ENCODE results near the gene ATF7IP2.

ATF7IP2 gene

DNA sequence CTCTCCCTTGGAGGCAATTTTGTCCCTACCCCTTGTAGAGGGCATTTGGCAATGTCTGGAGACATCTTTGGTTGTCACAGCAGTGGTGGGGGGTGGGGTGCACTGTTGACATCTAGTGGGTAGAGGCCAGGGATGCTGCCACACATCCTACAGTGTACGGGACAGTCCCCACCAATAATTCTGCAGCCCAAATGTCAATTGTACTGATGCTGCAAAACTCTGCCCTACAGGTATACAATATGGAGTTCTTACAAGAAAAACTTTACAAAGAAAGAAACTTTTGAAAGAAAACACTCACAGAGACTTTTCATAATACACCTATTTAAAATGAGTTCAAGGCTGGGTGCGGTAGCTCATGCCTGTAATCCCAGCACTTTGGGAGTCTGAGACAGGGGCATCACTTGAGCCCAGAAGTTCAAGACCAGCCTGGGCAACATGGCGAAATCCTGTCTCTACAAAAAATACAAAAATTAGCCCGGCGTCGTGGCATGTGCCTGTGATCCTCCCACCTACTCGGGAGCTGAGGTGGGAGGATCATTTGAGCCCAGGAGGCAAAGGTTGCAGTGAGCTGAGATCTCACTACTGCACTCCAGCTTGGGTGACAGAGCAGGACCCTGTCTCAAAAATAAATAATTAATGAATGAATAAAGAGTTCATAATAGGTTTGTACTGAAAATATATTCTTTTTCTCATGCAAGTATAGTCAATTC, 135.2 kb downstream of the ATF7IP2 start:
- Histone ChIP-seq H3K4me1 (ENCODE audit: insufficient read depth, low read length) (no peaks in the 10 kb centered on the region), H3K27ac (ENCODE audit: low read length) (no peak overlapping the region), H3K4me3 (ENCODE audit: low read length) (no peak overlapping the region), H3K9ac (ENCODE audit: low read depth, low read length) (no peak overlapping the region), H3K27me3 (ENCODE audit: insufficient read depth, low read length) (no peaks in the 10 kb centered on the region), H3K9me3 (ENCODE audit: insufficient read depth, low read depth, low read length) (no peaks in the 10 kb centered on the region), H3K36me3 (ENCODE audit: insufficient read depth, low read depth, low read length) (no peaks in the 10 kb centered on the region)

DNA sequence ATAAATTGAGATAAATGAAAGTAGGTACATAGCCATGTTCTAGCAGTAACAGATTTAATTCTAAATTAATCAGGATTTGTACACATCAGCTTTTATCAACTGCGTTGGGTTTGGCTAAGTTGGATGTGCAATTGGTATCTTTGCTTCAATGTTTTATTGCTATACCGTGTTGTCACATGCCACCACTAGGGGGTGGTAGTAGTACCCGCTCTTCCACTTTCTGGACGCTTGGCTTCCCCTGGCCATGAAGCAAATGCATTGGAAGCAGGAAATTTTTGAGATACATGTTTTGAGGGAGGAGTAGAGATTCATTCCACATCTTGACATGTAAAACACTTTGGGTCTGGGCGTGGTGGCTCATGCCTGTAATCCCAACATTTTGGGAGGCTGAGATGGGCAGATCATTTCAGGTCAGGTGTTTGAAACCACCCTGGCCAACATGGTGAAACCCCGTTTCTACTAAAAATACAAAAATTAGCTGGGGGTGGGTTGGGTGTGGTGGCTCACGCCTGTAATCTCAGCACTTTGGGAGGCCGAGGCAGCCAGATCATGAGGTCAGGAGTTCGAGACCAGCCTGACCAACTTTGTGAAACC, 135.9 kb downstream of the ATF7IP2 start:
- H3K9ac ChIP-seq (ENCODE audit: low read depth, low read length): no peak overlapping the region
- H3K27ac ChIP-seq (ENCODE audit: low read length): no peak overlapping the region
- H3K4me3 ChIP-seq (ENCODE audit: low read length): no peak overlapping the region
- H3K4me1 ChIP-seq (ENCODE audit: insufficient read depth, low read length): no peaks in the 10 kb centered on the region
- H3K36me3 ChIP-seq (ENCODE audit: insufficient read depth, low read depth, low read length): no peaks in the 10 kb centered on the region
- H3K27me3 ChIP-seq (ENCODE audit: insufficient read depth, low read length): no peaks in the 10 kb centered on the region
- H3K9me3 ChIP-seq (ENCODE audit: insufficient read depth, low read depth, low read length): no peaks in the 10 kb centered on the region

DNA sequence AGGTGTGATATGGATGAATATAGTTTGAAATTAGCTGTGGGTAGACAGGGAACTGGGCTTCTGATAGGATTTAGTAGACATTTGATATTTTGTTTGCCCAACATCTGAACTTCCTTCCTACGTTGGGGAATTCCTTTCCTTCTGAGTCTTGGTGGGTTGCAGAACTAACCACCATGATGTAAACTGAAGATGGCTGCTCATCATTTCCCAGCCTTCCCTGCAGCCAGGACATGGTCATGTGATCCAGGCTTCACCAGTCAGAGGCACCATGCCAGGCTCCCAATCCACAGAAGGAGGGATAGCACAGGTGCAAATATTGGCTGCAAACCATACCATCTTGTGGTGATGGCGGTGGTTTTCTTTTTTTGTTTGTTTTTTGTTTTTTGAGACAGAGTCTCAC, 137.1 kb downstream of the ATF7IP2 start:
- no peak overlapping the region for H3K27ac ChIP-seq (ENCODE audit: low read length)
- no peak overlapping the region for H3K4me3 ChIP-seq (ENCODE audit: low read length)
- H3K9me3 ChIP-seq (ENCODE audit: insufficient read depth, low read depth, low read length): no peaks in the 10 kb centered on the region
- H3K27me3 ChIP-seq (ENCODE audit: insufficient read depth, low read length): no peaks in the 10 kb centered on the region
- H3K4me1 ChIP-seq (ENCODE audit: insufficient read depth, low read length): no peaks in the 10 kb centered on the region
- H3K36me3 ChIP-seq (ENCODE audit: insufficient read depth, low read depth, low read length): no peaks in the 10 kb centered on the region
- no peak overlapping the region for H3K9ac ChIP-seq (ENCODE audit: low read depth, low read length)

DNA sequence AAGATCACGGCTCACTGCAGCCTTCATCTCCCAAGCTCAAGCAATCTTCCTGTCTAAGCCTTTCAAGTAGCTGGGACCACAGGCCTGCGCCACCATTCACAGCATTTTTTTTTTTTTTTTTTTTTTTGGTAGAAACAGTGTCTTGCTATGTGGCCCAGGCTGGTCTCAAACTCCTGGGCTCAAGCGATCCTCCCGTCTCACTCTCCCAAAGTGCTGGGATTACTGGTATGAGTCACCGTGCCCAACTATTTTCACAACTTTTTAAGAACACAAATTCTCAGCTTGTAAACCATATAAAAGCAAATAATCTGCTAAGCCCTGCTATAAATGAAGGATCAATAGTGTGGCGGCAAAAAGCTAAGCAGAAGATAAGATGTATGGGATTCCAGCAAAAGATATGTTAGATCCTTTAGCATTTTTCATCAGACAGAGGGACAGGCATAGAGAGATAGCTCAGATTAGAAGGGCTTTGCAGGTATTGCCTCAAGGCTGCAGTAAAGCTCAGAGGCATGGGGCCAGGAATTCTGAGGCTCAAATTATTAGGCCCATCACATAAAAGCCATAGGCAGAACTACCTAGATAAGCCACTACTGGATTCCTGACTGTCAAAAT, 139.5 kb downstream of the ATF7IP2 start:
- Histone ChIP-seq H3K9ac (ENCODE audit: low read depth, low read length) (no peak overlapping the region), H3K4me3 (ENCODE audit: low read length) (no peak overlapping the region), H3K36me3 (ENCODE audit: insufficient read depth, low read depth, low read length) (no peaks in the 10 kb centered on the region), H3K27me3 (ENCODE audit: insufficient read depth, low read length) (no peaks in the 10 kb centered on the region), H3K4me1 (ENCODE audit: insufficient read depth, low read length) (no peaks in the 10 kb centered on the region), H3K9me3 (ENCODE audit: insufficient read depth, low read depth, low read length) (no peaks in the 10 kb centered on the region), H3K27ac (ENCODE audit: low read length) (no peak overlapping the region)

DNA sequence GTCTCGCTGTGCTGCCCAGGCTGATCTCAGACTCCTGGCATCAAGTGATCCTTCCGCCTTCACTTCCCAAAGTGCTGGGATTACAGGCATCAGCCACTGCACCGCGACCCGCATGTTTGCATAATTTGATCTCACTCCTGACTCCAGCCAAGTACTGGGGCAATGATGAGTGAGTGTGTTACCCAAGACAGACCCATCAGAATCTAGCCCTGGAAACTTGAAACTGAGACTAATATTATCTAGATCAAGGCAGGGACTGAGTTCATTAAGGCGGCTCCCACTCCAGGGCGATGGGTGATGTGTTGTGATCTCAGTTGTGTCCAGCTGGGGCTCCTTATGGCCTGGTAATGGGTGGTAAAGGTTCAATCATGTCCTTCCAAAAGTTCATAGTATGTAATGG, 141.1 kb downstream of the ATF7IP2 start:
- no peaks in the 10 kb centered on the region for H3K36me3 ChIP-seq (ENCODE audit: insufficient read depth, low read depth, low read length)
- H3K9ac ChIP-seq (ENCODE audit: low read depth, low read length): no peak overlapping the region
- H3K4me3 ChIP-seq (ENCODE audit: low read length): no peak overlapping the region
- no peaks in the 10 kb centered on the region for H3K4me1 ChIP-seq (ENCODE audit: insufficient read depth, low read length)
- no peaks in the 10 kb centered on the region for H3K9me3 ChIP-seq (ENCODE audit: insufficient read depth, low read depth, low read length)
- H3K27ac ChIP-seq (ENCODE audit: low read length): no peak overlapping the region
- H3K27me3 ChIP-seq (ENCODE audit: insufficient read depth, low read length): no peaks in the 10 kb centered on the region

DNA sequence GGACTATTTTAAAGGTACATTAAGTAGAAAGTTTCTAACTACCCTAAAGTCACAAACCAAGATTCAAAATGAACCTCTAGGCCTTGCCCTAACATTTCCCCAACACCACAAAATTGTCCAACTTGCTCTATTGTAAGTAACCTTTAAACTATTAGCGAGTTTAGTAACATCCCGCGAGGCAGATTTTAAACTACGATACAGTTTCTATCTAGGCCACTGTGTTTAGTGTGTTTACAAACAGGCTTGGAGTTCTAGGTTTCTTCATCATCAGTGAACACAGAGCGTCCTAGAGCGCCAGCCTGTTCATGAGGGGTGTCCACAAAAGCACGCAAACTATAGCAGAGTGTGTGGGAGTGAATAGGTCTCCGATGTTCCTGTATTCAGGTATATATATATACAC, 142.8 kb downstream of the ATF7IP2 start:
- Histone ChIP-seq H3K4me1 (ENCODE audit: insufficient read depth, low read length) (no peaks in the 10 kb centered on the region), H3K9ac (ENCODE audit: low read depth, low read length) (no peak overlapping the region), H3K4me3 (ENCODE audit: low read length) (no peak overlapping the region), H3K27ac (ENCODE audit: low read length) (no peak overlapping the region), H3K27me3 (ENCODE audit: insufficient read depth, low read length) (no peaks in the 10 kb centered on the region), H3K36me3 (ENCODE audit: insufficient read depth, low read depth, low read length) (no peaks in the 10 kb centered on the region), H3K9me3 (ENCODE audit: insufficient read depth, low read depth, low read length) (no peaks in the 10 kb centered on the region)

DNA sequence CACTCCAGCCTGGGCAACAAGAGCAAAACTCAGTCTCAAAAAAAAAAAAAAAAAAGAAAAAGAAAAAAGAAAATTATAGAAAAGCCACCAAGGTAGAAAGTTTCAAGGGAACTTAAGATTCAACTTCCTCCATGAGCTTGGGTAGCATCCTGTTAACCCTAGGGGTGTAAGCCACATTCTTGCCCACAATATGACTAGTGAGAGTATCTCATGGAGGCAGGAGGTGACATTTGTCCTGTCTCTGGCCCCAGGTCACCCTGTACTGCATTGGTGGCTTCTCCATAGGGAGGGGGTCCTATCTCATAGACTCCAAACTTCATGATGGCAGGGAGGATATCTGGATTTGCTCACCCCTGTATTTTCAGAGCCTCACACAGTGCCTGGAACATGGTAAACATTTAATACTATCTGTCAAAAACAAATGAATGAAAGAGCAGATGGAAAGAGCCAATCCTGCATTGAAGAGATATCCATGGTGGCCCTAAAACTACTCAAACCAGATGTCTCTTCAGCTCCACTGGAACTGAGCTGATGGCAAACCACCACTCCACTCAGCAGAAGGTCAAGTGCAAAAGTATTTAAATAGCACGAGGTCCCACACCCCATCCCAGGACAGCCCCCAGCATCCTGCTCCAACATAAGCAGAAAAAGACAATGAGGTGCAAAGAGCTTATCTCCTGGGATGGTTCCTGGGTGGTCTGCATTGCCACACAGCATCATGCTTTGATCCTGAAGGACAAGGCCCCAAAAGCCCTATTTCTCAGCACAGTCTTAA, 144.2 kb downstream of the ATF7IP2 start:
- H3K9ac ChIP-seq (ENCODE audit: low read depth, low read length): no peak overlapping the region
- no peaks in the 10 kb centered on the region for H3K27me3 ChIP-seq (ENCODE audit: insufficient read depth, low read length)
- no peak overlapping the region for H3K27ac ChIP-seq (ENCODE audit: low read length)
- H3K9me3 ChIP-seq (ENCODE audit: insufficient read depth, low read depth, low read length): no peaks in the 10 kb centered on the region
- no peak overlapping the region for H3K4me3 ChIP-seq (ENCODE audit: low read length)
- no peaks in the 10 kb centered on the region for H3K36me3 ChIP-seq (ENCODE audit: insufficient read depth, low read depth, low read length)
- no peaks in the 10 kb centered on the region for H3K4me1 ChIP-seq (ENCODE audit: insufficient read depth, low read length)

DNA sequence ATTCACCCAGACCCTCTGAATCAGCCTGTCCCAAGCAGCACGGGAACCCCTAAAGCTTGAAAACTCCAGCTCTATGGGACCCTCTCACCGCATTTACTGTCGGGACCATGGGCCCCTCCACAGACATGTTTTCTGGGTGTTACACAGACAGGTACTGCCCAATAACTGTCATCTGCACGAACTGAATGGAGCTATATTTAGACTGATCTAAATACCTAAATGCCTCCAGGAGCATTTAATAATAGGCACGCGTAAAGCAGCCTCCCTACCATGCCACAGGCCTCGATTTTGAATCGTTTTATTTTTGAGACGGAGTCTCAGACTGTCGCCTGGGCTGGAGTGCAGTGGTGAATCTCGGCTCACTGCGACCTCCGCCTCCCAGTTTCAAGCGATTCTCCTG, 144.8 kb downstream of the ATF7IP2 start:
- Histone ChIP-seq H3K4me3 (ENCODE audit: low read length) (no peak overlapping the region), H3K27me3 (ENCODE audit: insufficient read depth, low read length) (no peaks in the 10 kb centered on the region), H3K9ac (ENCODE audit: low read depth, low read length) (no peak overlapping the region), H3K36me3 (ENCODE audit: insufficient read depth, low read depth, low read length) (no peaks in the 10 kb centered on the region), H3K9me3 (ENCODE audit: insufficient read depth, low read depth, low read length) (no peaks in the 10 kb centered on the region), H3K4me1 (ENCODE audit: insufficient read depth, low read length) (no peaks in the 10 kb centered on the region), H3K27ac (ENCODE audit: low read length) (no peak overlapping the region)

DNA sequence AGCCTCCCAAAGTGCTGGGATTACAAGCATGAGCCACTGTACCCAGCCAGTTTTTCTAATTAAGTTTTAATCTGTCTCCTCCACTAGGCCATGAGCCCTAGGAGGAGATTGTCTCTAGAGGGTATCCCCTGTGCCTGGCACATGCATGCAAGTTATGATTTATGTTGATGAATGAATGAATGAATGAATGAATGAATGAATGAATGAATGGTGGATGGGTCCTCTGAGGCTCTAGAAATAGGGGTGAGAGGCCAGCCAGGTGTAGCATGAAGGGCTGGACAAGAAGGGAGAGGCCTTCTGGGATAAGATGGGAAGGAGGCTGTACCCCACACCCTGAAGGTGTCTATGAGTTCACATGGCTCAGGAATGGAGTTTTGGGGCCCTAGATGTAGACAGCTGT, 145.7 kb downstream of the ATF7IP2 start:
- no peaks in the 10 kb centered on the region for H3K36me3 ChIP-seq (ENCODE audit: insufficient read depth, low read depth, low read length)
- H3K9ac ChIP-seq (ENCODE audit: low read depth, low read length): no peak overlapping the region
- no peaks in the 10 kb centered on the region for H3K27me3 ChIP-seq (ENCODE audit: insufficient read depth, low read length)
- no peaks in the 10 kb centered on the region for H3K9me3 ChIP-seq (ENCODE audit: insufficient read depth, low read depth, low read length)
- H3K4me3 ChIP-seq (ENCODE audit: low read length): no peak overlapping the region
- H3K4me1 ChIP-seq (ENCODE audit: insufficient read depth, low read length): no peaks in the 10 kb centered on the region
- H3K27ac ChIP-seq (ENCODE audit: low read length): no peak overlapping the region

Data from iPS-20b (cell line).